B cell (primary cell): ENCODE results near the gene XYLT1. TPM values are rescaled to one million over a fixed set of nuclear protein-coding genes. Genes with fewer than 3 reads are reported as not detected.

Experiments
- ATAC-seq: fragments of 200-7000 bp; cut with Tn5 transposase; one replicate; pipeline ENCODE4 v1.10.0; 2021; ENCODE audit warnings: low read depth, mild to moderate bottlenecking, moderate number of reproducible peaks, moderate library complexity
- CTCF ChIA-PET: fragments of 350-600 bp; sonication (Branson Sonifier 250); formaldehyde crosslinking; loops from one replicate; lab custom pipeline; 2021; ENCODE audit warnings: antibody characterized with exemption, inconsistent platforms; lab: Charles Lee
- POLR2A ChIA-PET: fragments of 350-600 bp; sonication (Branson Sonifier 250); formaldehyde crosslinking; loops from one replicate; lab custom pipeline; 2021; ENCODE audit warnings: antibody characterized with exemption; lab: Charles Lee
- DNase-seq: peaks from one replicate; pipeline ENCODE4 v3.0.0; 2013
- H2AFZ ChIP-seq: 2 replicates; pipeline ENCODE4 v1.6.1; 2012; ENCODE audit warnings: mild to moderate bottlenecking, low read depth, low read length; ENCODE audit not compliant: insufficient read depth, poor library complexity, severe bottlenecking
- H3K27ac ChIP-seq, 2 donors: 1 replicate in 1 of 2; 2 replicates in 1 of 2; pipeline ENCODE4 v1.5.1; 2012 to 2013; ENCODE audit warnings: low read length in 2 of 2, mild to moderate bottlenecking in 2 of 2, moderate library complexity in 1 of 2
- H3K27me3 ChIP-seq, 4 experiments: fragments of 200-600 bp in 1 of 4; sonication (generic) in 1 of 4; replicated peaks in 1 of 4; 1 replicate in 2 of 4; 2 replicates in 2 of 4; pipeline versions ENCODE4 v1.6.1 to v1.7.0; 2013 to 2016; ENCODE audit warnings: low read length in 3 of 4, mild to moderate bottlenecking in 2 of 4, mixed read lengths in 1 of 4, moderate library complexity in 1 of 4; ENCODE audit not compliant: insufficient read depth in 4 of 4, control insufficient read depth in 3 of 4; ENCODE audit errors: control extremely low read depth in 1 of 4
- H3K36me3 ChIP-seq, 2 experiments: replicated peaks in 1 of 2; 1 replicate in 1 of 2; 2 replicates in 1 of 2; pipeline versions ENCODE4 v1.6.1 to v1.7.1; 2013; ENCODE audit warnings: low read length in 1 of 2; ENCODE audit not compliant: insufficient read depth in 2 of 2, control insufficient read depth in 1 of 2; ENCODE audit errors: control extremely low read depth in 1 of 2, extremely low read depth in 1 of 2
- H3K4me1 ChIP-seq, 2 donors: fragments of 200-600 bp in 1 of 2; sonication (generic) in 1 of 2; 1 replicate in 1 of 2; 2 replicates in 1 of 2; pipeline versions ENCODE4 v1.5.1 to v1.6.1; 2013 to 2017; ENCODE audit warnings: low read length in 2 of 2; ENCODE audit not compliant: control insufficient read depth in 2 of 2, insufficient read depth in 2 of 2
- H3K4me2 ChIP-seq: replicated peaks from 2 replicates; pipeline ENCODE3; 2012; ENCODE audit warnings: mild to moderate bottlenecking, low read depth, low read length; ENCODE audit not compliant: poor library complexity, severe bottlenecking
- H3K4me3 ChIP-seq, 5 experiments: fragments of 200-600 bp in 1 of 5; sonication (generic) in 1 of 5; 1 replicate in 3 of 5; 2 replicates in 2 of 5; pipeline versions ENCODE4 v1.5.1 to v1.7.0; 2011 to 2016; ENCODE audit warnings: low read length in 4 of 5, mild to moderate bottlenecking in 4 of 5, low read depth in 2 of 5, control low read depth in 1 of 5, moderate library complexity in 1 of 5; ENCODE audit not compliant: insufficient read depth in 1 of 5; ENCODE audit errors: control extremely low read depth in 1 of 5, extremely low read depth in 1 of 5
- H3K79me2 ChIP-seq: fragments of 200-600 bp; sonication (generic); one replicate; pipeline ENCODE4 v1.6.0; 2016; ENCODE audit warnings: low read length; ENCODE audit not compliant: control insufficient read depth, insufficient read depth
- H3K9ac ChIP-seq: fragments of 200-600 bp; sonication (generic); 2 replicates; pipeline ENCODE4 v1.6.1; 2017; ENCODE audit warnings: mild to moderate bottlenecking, low read length, moderate library complexity
- H3K9me3 ChIP-seq, 3 donors: one replicate each; pipeline versions ENCODE4 v1.6.1 to v1.7.1; 2013; ENCODE audit warnings: low read length in 2 of 3; ENCODE audit not compliant: control insufficient read depth in 2 of 3, insufficient read depth in 1 of 3; ENCODE audit errors: control extremely low read depth in 1 of 3
- H4K20me1 ChIP-seq: 2 replicates; pipeline ENCODE4 v1.6.0; 2012; ENCODE audit warnings: mild to moderate bottlenecking, low read length; ENCODE audit not compliant: insufficient read depth, control insufficient read depth, poor library complexity, severe bottlenecking
- H3K27ac Mint-ChIP-seq: one replicate; pipeline ENCODE4 v1.8.0; 2021; ENCODE audit warnings: mixed read lengths
- H3K27me3 Mint-ChIP-seq: one replicate; pipeline ENCODE4 v1.8.0; 2021; ENCODE audit warnings: mixed read lengths
- H3K4me1 Mint-ChIP-seq: one replicate; pipeline ENCODE4 v1.8.0; 2021; ENCODE audit warnings: mixed read lengths
- H3K4me3 Mint-ChIP-seq: one replicate; pipeline ENCODE4 v1.8.0; 2021; ENCODE audit warnings: mixed read lengths
- H3K9me3 Mint-ChIP-seq: one replicate; pipeline ENCODE4 v1.8.0; 2022; ENCODE audit warnings: mixed read lengths; ENCODE audit not compliant: insufficient read depth
- EZH2 ChIP-seq: IDR thresholded peaks from 2 replicates; pipeline ENCODE4 v1.6.1; 2012; ENCODE audit warnings: borderline replicate concordance, low read depth, mild to moderate bottlenecking, moderate library complexity, low read length; ENCODE audit not compliant: insufficient read depth, poor library complexity, severe bottlenecking
- WGBS: methylation state at CpG from one replicate; pipeline ENCODE4 v1.1.5; 2013; ENCODE audit warnings: missing lambda C conversion rate; ENCODE audit not compliant: insufficient coverage; 5-methylcytosine and 5-hydroxymethylcytosine counted together
- intact Hi-C: fragments of 100-400 bp; cut with micrococcal nuclease; formaldehyde crosslinking; loops from one replicate; pipeline ENCODE4 v1.10.0; 2022
- polyA plus RNA-seq: library from polyadenylated mRNA; depleted of rRNA; stranded (reverse); fragments of >200 nt; gene quantifications from 2 replicates; pipeline ENCODE4 v1.2.3, GENCODE V29; 2012
- total RNA-seq, 2 donors: library from RNA; stranded (reverse); fragments of 120-200 nt in 1 of 2; gene quantifications; 1 replicate in 1 of 2; 2 replicates in 1 of 2; pipeline versions ENCODE4 v1.2.3 to v1.2.4, GENCODE V29; 2013 to 2022
- TF ChIP-seq, protein P1 (sequence below): fragments of 200-600 bp; IDR thresholded peaks from one replicate; pipeline ENCODE4 v1.8.0; 2022; ENCODE audit warnings: antibody characterized with exemption, mild to moderate bottlenecking

Gene XYLT1
- total and polyA plus RNA-seq, 2 donors (not counting 1 experiment from before 2014, with no cell fraction given) = 8.7 to 59.6 TPM

DNA sequence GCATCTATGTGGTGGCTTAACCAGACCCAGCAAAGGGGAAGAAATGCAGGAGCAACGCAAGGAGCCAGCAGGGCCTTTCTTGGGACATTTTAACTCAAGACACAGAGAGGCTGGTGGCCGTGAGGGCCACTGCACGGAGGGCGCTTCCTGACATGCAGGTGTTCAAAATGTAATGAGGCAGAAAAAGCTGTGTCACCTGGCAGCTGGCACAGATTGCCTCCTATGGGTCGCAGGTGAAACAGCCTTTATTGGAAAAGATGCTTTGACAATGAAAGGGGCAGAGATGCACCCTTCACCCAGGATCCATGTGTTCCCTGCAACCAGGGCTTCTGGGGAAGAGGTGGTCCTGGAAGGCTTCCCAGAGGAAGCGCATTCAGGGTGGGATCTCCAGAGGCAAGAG, 219.3 kb downstream of the XYLT1 start:
- H3K4me3 ChIP-seq = no peak overlapping the region
- DNase-seq (no peak), ATAC-seq (no peak)
- no peaks in the 10 kb centered on the region for H3K27me3 ChIP-seq
- H2AFZ ChIP-seq = no peak overlapping the region
- intact Hi-C loops = no loop called here
- no peaks in the 10 kb centered on the region for H3K9me3 ChIP-seq
- H3K79me2 ChIP-seq = peaks cover 89% of the 10 kb centered on the region
- 59% methylated on average over 6 of the region's 6 CpGs for WGBS
- no peak for TF ChIP-seq EZH2
- TF ChIP-seq, protein P1, sequence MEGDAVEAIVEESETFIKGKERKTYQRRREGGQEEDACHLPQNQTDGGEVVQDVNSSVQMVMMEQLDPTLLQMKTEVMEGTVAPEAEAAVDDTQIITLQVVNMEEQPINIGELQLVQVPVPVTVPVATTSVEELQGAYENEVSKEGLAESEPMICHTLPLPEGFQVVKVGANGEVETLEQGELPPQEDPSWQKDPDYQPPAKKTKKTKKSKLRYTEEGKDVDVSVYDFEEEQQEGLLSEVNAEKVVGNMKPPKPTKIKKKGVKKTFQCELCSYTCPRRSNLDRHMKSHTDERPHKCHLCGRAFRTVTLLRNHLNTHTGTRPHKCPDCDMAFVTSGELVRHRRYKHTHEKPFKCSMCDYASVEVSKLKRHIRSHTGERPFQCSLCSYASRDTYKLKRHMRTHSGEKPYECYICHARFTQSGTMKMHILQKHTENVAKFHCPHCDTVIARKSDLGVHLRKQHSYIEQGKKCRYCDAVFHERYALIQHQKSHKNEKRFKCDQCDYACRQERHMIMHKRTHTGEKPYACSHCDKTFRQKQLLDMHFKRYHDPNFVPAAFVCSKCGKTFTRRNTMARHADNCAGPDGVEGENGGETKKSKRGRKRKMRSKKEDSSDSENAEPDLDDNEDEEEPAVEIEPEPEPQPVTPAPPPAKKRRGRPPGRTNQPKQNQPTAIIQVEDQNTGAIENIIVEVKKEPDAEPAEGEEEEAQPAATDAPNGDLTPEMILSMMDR = no peak
- no peak overlapping the region for H3K27ac ChIP-seq
- peaks cover 67% of the 10 kb centered on the region for H4K20me1 ChIP-seq
- no peak overlapping the region for H3K9ac ChIP-seq
- H3K4me1 ChIP-seq = peaks cover 16 to 20% of the 10 kb centered on the region in 2 donors
- H3K4me2 ChIP-seq = peak overlapping the region; percentile 4
- Mint-ChIP-seq H3K27ac (no peak overlapping the region), H3K4me3 (no peak overlapping the region), H3K27me3 (no peaks in the 10 kb centered on the region), H3K9me3 (no peaks in the 10 kb centered on the region), H3K4me1 (peaks cover 34% of the 10 kb centered on the region)
- POLR2A ChIA-PET = no interaction called here
- H3K36me3 ChIP-seq = peaks cover 2 to 10% of the 10 kb centered on the region in 2 experiments
- CTCF ChIA-PET = no interaction called here

DNA sequence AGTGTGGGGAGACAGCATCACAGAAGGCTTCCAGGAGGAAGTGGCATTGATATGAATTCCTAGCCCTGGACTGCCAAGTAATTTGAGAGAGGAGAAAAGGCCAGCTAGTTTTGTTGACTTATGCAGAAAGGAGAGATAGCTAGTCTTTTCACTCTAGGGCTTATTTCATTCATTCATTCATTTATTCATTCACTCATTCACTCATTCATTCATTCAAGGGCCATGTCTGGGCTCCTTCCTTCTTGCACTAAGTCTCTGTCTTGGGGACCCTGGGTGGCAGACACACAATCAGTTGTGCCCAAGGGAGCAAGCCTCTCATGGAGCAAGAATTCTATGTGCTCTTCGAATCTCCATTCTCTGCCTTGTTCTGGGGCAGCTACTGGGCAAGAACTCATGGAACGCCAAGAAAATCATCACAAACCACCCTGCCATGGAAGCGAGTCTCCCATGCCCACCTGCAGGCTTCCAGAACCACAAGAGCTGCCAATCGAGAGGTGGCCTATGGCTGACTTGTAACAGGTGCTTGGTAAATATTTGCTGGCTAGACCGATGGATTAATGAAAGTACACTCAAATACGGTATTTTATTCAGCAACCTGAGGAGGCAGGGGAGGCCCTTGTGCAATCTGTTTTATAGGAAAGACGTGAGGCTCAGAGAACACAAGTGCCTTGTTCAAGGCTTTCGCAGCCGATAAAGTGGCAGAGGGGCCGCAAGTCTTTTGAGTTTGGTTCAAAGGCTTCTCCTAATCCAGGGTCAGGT, 223.6 kb downstream of the XYLT1 start:
- H3K27ac Mint-ChIP-seq = no peak overlapping the region
- no peaks in the 10 kb centered on the region for H3K9me3 Mint-ChIP-seq
- Histone ChIP-seq H3K36me3 (peaks cover 0 to 6% of the 10 kb centered on the region in 2 experiments), H4K20me1 (peaks cover 67% of the 10 kb centered on the region), H3K4me3 (no peak overlapping the region), H3K4me1 (peaks cover 11 to 13% of the 10 kb centered on the region in 2 donors), H3K27ac (no peak overlapping the region), H3K4me2 (no peak overlapping the region), H3K79me2 (peaks cover 71% of the 10 kb centered on the region), H3K9me3 (no peaks in the 10 kb centered on the region), H3K27me3 (no peaks in the 10 kb centered on the region), H2AFZ (no peak overlapping the region), H3K9ac (no peak overlapping the region)
- DNase-seq (no peak), ATAC-seq (no peak)
- TF ChIP-seq, protein P1 = no peak
- no peak for TF ChIP-seq EZH2
- ChIA-PET POLR2A (no interaction called here), CTCF (no interaction called here)
- intact Hi-C loops = no loop called here
- no peak overlapping the region for H3K4me3 Mint-ChIP-seq
- peaks cover 28% of the 10 kb centered on the region for H3K4me1 Mint-ChIP-seq
- WGBS = over 99% methylated on average over 8 of the region's 10 CpGs
- H3K27me3 Mint-ChIP-seq = no peaks in the 10 kb centered on the region
